T-cell (primary cell): ENCODE measurements around the gene EIF4EBP3. TPM values are rescaled to one million over a fixed set of nuclear protein-coding genes. Genes with fewer than 3 reads are reported as not detected.

ENCODE experiments used
- ATAC-seq, 4 experiments: fragments of 200-7000 bp in 3 of 4; fragments of 150-1000 bp in 1 of 4; cut with Tn5 transposase; replicated peaks in 1 of 4; 1 replicate in 3 of 4; 2 replicates in 1 of 4; pipeline ENCODE4 v1.10.0; 2021; ENCODE audit warnings: moderate library complexity in 3 of 4, mild to moderate bottlenecking in 2 of 4, moderate number of reproducible peaks in 1 of 4
- CTCF ChIA-PET, 2 donors: fragments of 300-600 bp; sonication (Branson Sonifier 250); formaldehyde crosslinking; loops; one replicate each; lab custom pipeline; 2022; ENCODE audit warnings: antibody characterized with exemption in 2 of 2; lab: Charles Lee
- POLR2A ChIA-PET, 2 donors: fragments of 300-600 bp; sonication (Branson Sonifier 250); formaldehyde crosslinking; loops; one replicate each; lab custom pipeline; 2022; ENCODE audit warnings: antibody characterized with exemption in 2 of 2; lab: Charles Lee
- DNase-seq, 35 experiments: peaks; one replicate each; pipeline versions ENCODE4 v3.0.0 to v3.0.0-alpha.2; 2013 to 2023
- H3K27ac ChIP-seq: one replicate; pipeline ENCODE4 v1.5.1; 2013; ENCODE audit warnings: low read length
- H3K27me3 ChIP-seq, 2 experiments: replicated peaks in 1 of 2; 1 replicate in 1 of 2; 2 replicates in 1 of 2; pipeline versions ENCODE4 v1.6.1 to v1.7.0; 2013; ENCODE audit warnings: low read length in 1 of 2, mixed read lengths in 1 of 2; ENCODE audit not compliant: control insufficient read depth in 2 of 2, insufficient read depth in 2 of 2; ENCODE audit errors: extremely low read depth in 1 of 2
- H3K36me3 ChIP-seq, 2 donors: 1 replicate in 1 of 2; 2 replicates in 1 of 2; pipeline versions ENCODE4 v1.6.1 to v1.7.0; 2013; ENCODE audit warnings: low read length in 1 of 2; ENCODE audit not compliant: control insufficient read depth in 2 of 2, insufficient read depth in 1 of 2; ENCODE audit errors: extremely low read depth in 1 of 2
- H3K4me1 ChIP-seq, 2 experiments: 1 replicate in 1 of 2; 2 replicates in 1 of 2; pipeline versions ENCODE4 v1.6.1 to v1.7.0; 2013; ENCODE audit warnings: low read length in 2 of 2, mixed read lengths in 1 of 2; ENCODE audit not compliant: insufficient read depth in 2 of 2, control insufficient read depth in 1 of 2; ENCODE audit errors: extremely low read depth in 1 of 2
- H3K4me3 ChIP-seq, 2 donors: 1 replicate in 1 of 2; 2 replicates in 1 of 2; pipeline versions ENCODE4 v1.5.1 to v1.7.0; 2013; ENCODE audit warnings: mild to moderate bottlenecking in 2 of 2, low read length in 1 of 2, moderate library complexity in 1 of 2; ENCODE audit not compliant: control insufficient read depth in 1 of 2; ENCODE audit errors: extremely low read depth in 1 of 2
- H3K9me3 ChIP-seq: 2 replicates; pipeline ENCODE4 v1.7.0; 2013
- H3K27ac Mint-ChIP-seq, 2 donors: one replicate each; pipeline ENCODE4 v1.8.0; 2020 to 2021; ENCODE audit warnings: mild to moderate bottlenecking in 2 of 2, mixed read lengths in 2 of 2
- H3K27me3 Mint-ChIP-seq, 2 donors: one replicate each; pipeline ENCODE4 v1.8.0; 2021 to 2022; ENCODE audit warnings: mixed read lengths in 2 of 2
- H3K36me3 Mint-ChIP-seq: one replicate; pipeline ENCODE4 v1.8.0; 2021; ENCODE audit warnings: mixed read lengths
- H3K4me1 Mint-ChIP-seq, 3 donors: one replicate each; pipeline ENCODE4 v1.8.0; 2020 to 2022; ENCODE audit warnings: mixed read lengths in 3 of 3, mild to moderate bottlenecking in 1 of 3
- H3K4me3 Mint-ChIP-seq, 3 donors: one replicate each; pipeline ENCODE4 v1.8.0; 2020 to 2022; ENCODE audit warnings: mild to moderate bottlenecking in 3 of 3, mixed read lengths in 3 of 3, moderate library complexity in 3 of 3
- H3K9me3 Mint-ChIP-seq, 3 donors: one replicate each; pipeline ENCODE4 v1.8.0; 2020 to 2022; ENCODE audit warnings: mixed read lengths in 3 of 3
- WGBS: methylation state at CpG from one replicate; pipeline ENCODE4 v1.1.5; 2013; ENCODE audit warnings: missing lambda C conversion rate; ENCODE audit not compliant: insufficient coverage; 5-methylcytosine and 5-hydroxymethylcytosine counted together
- total RNA-seq, 35 experiments: library from RNA in 6 of 35; stranded (reverse) in 6 of 35; fragments of 120-200 nt in 1 of 35; gene quantifications; one replicate each; pipeline versions ENCODE4 v1.2.1 to v1.2.4 and lab custom pipeline; 2013 to 2026

The EIF4EBP3 gene
- total RNA-seq, 5 donors from 2014 or later (not counting 1 experiment from before 2014, with no cell fraction given): 10.6 to 23.6 (median 20.4) TPM

- peaks cover 12 to 42% of the 10 kb centered on the region in 2 experiments for H3K4me1 ChIP-seq
- peaks cover 33% of the 10 kb centered on the region for H3K36me3 Mint-ChIP-seq
- ChIA-PET CTCF (interaction anchor here in 1 of 2 donors (0.7 kb wide), 1 partner anchor 166 kb away, joined by 3 read pairs; no protein-coding TSS in a partner anchor), POLR2A (interaction anchor here in 1 of 2 donors (0.6 kb wide), 2 partner anchors 79 to 92 kb away, joined by 3 read pairs; no protein-coding TSS in a partner anchor)
- no peak overlapping the region for H3K4me3 ChIP-seq
- H3K27me3 ChIP-seq: no peaks in the 10 kb centered on the region
- H3K27me3 Mint-ChIP-seq: no peaks in the 10 kb centered on the region
- ATAC-seq (no peak), DNase-seq (no peak)
- peaks cover 0 to 29% of the 10 kb centered on the region in 2 donors for H3K36me3 ChIP-seq
- H3K9me3 Mint-ChIP-seq: no peaks in the 10 kb centered on the region
- no peak overlapping the region for H3K4me3 Mint-ChIP-seq
- H3K27ac ChIP-seq: no peak overlapping the region
- no CpG with 5 or more reads among the region's 2 CpGs for WGBS
- peaks cover 68 to 72% (median 71%) of the 10 kb centered on the region in 3 donors for H3K4me1 Mint-ChIP-seq
- H3K9me3 ChIP-seq: no peaks in the 10 kb centered on the region
- H3K27ac Mint-ChIP-seq: peak overlapping the region; percentile 66 to 76
These were observed 6.2 kb downstream of the EIF4EBP3 start for GRCh38 chr5:140553657-140554056.

GRCh38 chr5:140554454-140554853 is 7.0 kb downstream of the EIF4EBP3 start:
- Histone ChIP-seq H3K27me3 (no peaks in the 10 kb centered on the region), H3K27ac (no peak overlapping the region), H3K36me3 (peaks cover 0 to 25% of the 10 kb centered on the region in 2 donors), H3K4me3 (no peak overlapping the region), H3K9me3 (no peaks in the 10 kb centered on the region), H3K4me1 (peaks cover 12 to 34% of the 10 kb centered on the region in 2 experiments)
- H3K36me3 Mint-ChIP-seq: peaks cover 30% of the 10 kb centered on the region
- POLR2A ChIA-PET: no interaction called here
- no peaks in the 10 kb centered on the region for H3K9me3 Mint-ChIP-seq
- H3K27me3 Mint-ChIP-seq: no peaks in the 10 kb centered on the region
- H3K4me3 Mint-ChIP-seq: no peak overlapping the region
- H3K27ac Mint-ChIP-seq: peak overlapping the region; percentile 20 to 76
- WGBS: 90% methylated on average over 2 of the region's 2 CpGs
- CTCF ChIA-PET: no interaction called here
- H3K4me1 Mint-ChIP-seq: peaks cover 60 to 67% (median 64%) of the 10 kb centered on the region in 3 donors
- ATAC-seq (no peak), DNase-seq (no peak)

GRCh38 chr5:140555747-140556312 is 8.4 kb downstream of the EIF4EBP3 start:
- peaks cover 50 to 62% (median 54%) of the 10 kb centered on the region in 3 donors for H3K4me1 Mint-ChIP-seq
- H3K27ac ChIP-seq: peak overlapping the region; percentile 93
- peaks cover 0 to 17% of the 10 kb centered on the region in 2 donors for H3K36me3 ChIP-seq
- ChIA-PET POLR2A (interaction anchor here in 1 of 2 donors (0.7 kb wide), 1 partner anchor 9 kb away, joined by 3 read pairs; the partner anchor contains the start of genes APBB3 and SLC35A4), CTCF (no interaction called here)
- no CpG with 5 or more reads among the region's 1 CpG for WGBS
- ATAC-seq: no peak
- peaks cover 25% of the 10 kb centered on the region for H3K36me3 Mint-ChIP-seq
- peak overlapping the region; percentile 87 to 91 (median 88) for H3K4me3 Mint-ChIP-seq
- no peaks in the 10 kb centered on the region for H3K9me3 ChIP-seq
- peak overlapping the region in 1 of 2 donors; percentile 98 for H3K4me3 ChIP-seq
- H3K27me3 Mint-ChIP-seq: no peaks in the 10 kb centered on the region
- H3K27me3 ChIP-seq: no peaks in the 10 kb centered on the region
- H3K9me3 Mint-ChIP-seq: no peaks in the 10 kb centered on the region
- DNase-seq: no peak
- H3K27ac Mint-ChIP-seq: peak overlapping the region; percentile 37 to 92
- peaks cover 10 to 31% of the 10 kb centered on the region in 2 experiments for H3K4me1 ChIP-seq

GRCh38 chr5:140556438-140556837 is 9.0 kb downstream of the EIF4EBP3 start:
- H3K27ac ChIP-seq: peak overlapping the region; percentile 93
- peaks cover 0 to 16% of the 10 kb centered on the region in 2 donors for H3K36me3 ChIP-seq
- no peaks in the 10 kb centered on the region for H3K9me3 Mint-ChIP-seq
- H3K36me3 Mint-ChIP-seq: peaks cover 26% of the 10 kb centered on the region
- ATAC-seq (peak in 1 of 4 experiments; percentile 26), DNase-seq (peak in 1 of 35 experiments; percentile 37)
- H3K4me3 Mint-ChIP-seq: peak overlapping the region; percentile 87 to 91 (median 88)
- peak overlapping the region; percentile 84 to 98 for H3K4me3 ChIP-seq
- H3K27me3 ChIP-seq: no peaks in the 10 kb centered on the region
- no peaks in the 10 kb centered on the region for H3K27me3 Mint-ChIP-seq
- peaks cover 10 to 31% of the 10 kb centered on the region in 2 experiments for H3K4me1 ChIP-seq
- H3K27ac Mint-ChIP-seq: peak overlapping the region; percentile 37 to 92
- ChIA-PET POLR2A (interaction anchor here in 1 of 2 donors (0.9 kb wide), 1 partner anchor 155 kb away, joined by 3 read pairs; the partner anchor contains the start of gene ANKHD1), CTCF (no interaction called here)
- H3K9me3 ChIP-seq: no peaks in the 10 kb centered on the region
- WGBS: 7% methylated on average over 3 of the region's 6 CpGs
- H3K4me1 Mint-ChIP-seq: peaks cover 52 to 64% (median 58%) of the 10 kb centered on the region in 3 donors

GRCh38 chr5:140557136-140557805 is 9.8 kb downstream of the EIF4EBP3 start, which contains the start of gene SRA1:
TSS of gene SRA1 (minus strand) at chr5:140557473. CDS start at chr5:140557452, 21 bp downstream.
- peak within 1 kb of the TSS; percentile 84 to 98 for H3K4me3 ChIP-seq
- under 1% methylated on average over 46 of the region's 46 CpGs for WGBS
- POLR2A ChIA-PET: interaction anchor here (0.6 to 1.3 kb wide), 7 partner anchors 10 to 301 kb away, joined by 3 to 10 read pairs (median 3); partner anchors contain the start of genes EIF4EBP3 (in 2 of the 2) and ANKHD1 (in 1 of the 2)

GRCh38 chr5:140557965-140558364 is 10.5 kb downstream of the EIF4EBP3 start:
- CTCF ChIA-PET: no interaction called here
- H3K27ac Mint-ChIP-seq: peak overlapping the region; percentile 86 to 92
- Histone ChIP-seq H3K36me3 (peaks cover 0 to 19% of the 10 kb centered on the region in 2 donors), H3K27me3 (no peaks in the 10 kb centered on the region), H3K4me1 (peaks cover 10 to 31% of the 10 kb centered on the region in 2 experiments), H3K27ac (peak overlapping the region; percentile 93), H3K4me3 (no peak overlapping the region), H3K9me3 (no peaks in the 10 kb centered on the region)
- peak overlapping the region; percentile 87 to 91 (median 88) for H3K4me3 Mint-ChIP-seq
- peaks cover 25% of the 10 kb centered on the region for H3K36me3 Mint-ChIP-seq
- peaks cover 57 to 68% (median 61%) of the 10 kb centered on the region in 3 donors for H3K4me1 Mint-ChIP-seq
- POLR2A ChIA-PET: interaction anchor here (0.7 to 1.3 kb wide), 4 partner anchors 11 to 133 kb away, joined by 3 to 10 read pairs (median 6); partner anchors contain the start of gene EIF4EBP3 (in 2 of the 2)
- ATAC-seq: no peak
- no peaks in the 10 kb centered on the region for H3K27me3 Mint-ChIP-seq
- no peaks in the 10 kb centered on the region for H3K9me3 Mint-ChIP-seq
- no peak for DNase-seq
- WGBS: 67% methylated on average over 1 of the region's 3 CpGs

More at GRCh38 chr5:140557136-140557805, 9.8 kb downstream of the EIF4EBP3 start, which contains the start of gene SRA1:
- H3K27me3 Mint-ChIP-seq: no peaks in the 10 kb centered on the region
- H3K27ac Mint-ChIP-seq: peak within 1 kb of the TSS; percentile 86 to 92
- peak within 1 kb of the TSS; percentile 87 to 91 (median 88) for H3K4me3 Mint-ChIP-seq
- peak; percentile 86 to 95 (median 94) for ATAC-seq
- no peaks in the 10 kb centered on the region for H3K27me3 ChIP-seq
- peaks cover 10 to 31% of the 10 kb centered on the region in 2 experiments for H3K4me1 ChIP-seq
- H3K27ac ChIP-seq: peak within 1 kb of the TSS; percentile 93
- H3K36me3 Mint-ChIP-seq: peaks cover 27% of the 10 kb centered on the region
- H3K4me1 Mint-ChIP-seq: peaks cover 56 to 65% (median 58%) of the 10 kb centered on the region in 3 donors
- no peaks in the 10 kb centered on the region for H3K9me3 ChIP-seq
- peak; percentile 47 to 89 (median 69) for DNase-seq
- CTCF ChIA-PET: no interaction called here
- peaks cover 0 to 19% of the 10 kb centered on the region in 2 donors for H3K36me3 ChIP-seq
- no peaks in the 10 kb centered on the region for H3K9me3 Mint-ChIP-seq
